GM12873 (cell line): Measurements from ENCODE around the gene RPTOR.

Source experiments
- TF ChIP-seq, protein P1 (sequence below): IDR thresholded peaks from 2 replicates; pipeline ENCODE4 v1.5.1; 2012; ENCODE audit warnings: low read depth, mild to moderate bottlenecking, moderate library complexity, low read length, control low read depth; ENCODE audit not compliant: insufficient read depth; ENCODE audit errors: missing control alignments

The RPTOR gene

DNA sequence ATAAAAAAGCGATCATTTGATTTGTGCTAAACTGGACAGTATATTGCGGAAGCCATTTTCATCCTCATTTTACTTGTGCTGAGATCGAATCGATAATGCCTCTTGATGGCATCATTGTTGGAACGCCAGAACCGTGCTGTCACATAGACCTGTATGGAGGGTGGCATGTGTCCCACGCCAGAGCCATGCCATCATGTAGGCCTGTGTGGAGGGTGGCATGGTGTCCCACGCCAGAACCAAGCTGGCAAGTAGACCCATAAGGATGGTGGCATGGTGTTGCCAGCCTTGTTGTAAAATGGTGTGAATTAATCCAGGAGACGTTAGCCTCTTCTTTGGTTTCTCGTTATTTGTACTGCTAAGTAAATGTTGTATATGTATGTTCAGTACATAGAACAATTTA lies 224.3 kb downstream of the RPTOR start:
- TF ChIP-seq, protein P1, sequence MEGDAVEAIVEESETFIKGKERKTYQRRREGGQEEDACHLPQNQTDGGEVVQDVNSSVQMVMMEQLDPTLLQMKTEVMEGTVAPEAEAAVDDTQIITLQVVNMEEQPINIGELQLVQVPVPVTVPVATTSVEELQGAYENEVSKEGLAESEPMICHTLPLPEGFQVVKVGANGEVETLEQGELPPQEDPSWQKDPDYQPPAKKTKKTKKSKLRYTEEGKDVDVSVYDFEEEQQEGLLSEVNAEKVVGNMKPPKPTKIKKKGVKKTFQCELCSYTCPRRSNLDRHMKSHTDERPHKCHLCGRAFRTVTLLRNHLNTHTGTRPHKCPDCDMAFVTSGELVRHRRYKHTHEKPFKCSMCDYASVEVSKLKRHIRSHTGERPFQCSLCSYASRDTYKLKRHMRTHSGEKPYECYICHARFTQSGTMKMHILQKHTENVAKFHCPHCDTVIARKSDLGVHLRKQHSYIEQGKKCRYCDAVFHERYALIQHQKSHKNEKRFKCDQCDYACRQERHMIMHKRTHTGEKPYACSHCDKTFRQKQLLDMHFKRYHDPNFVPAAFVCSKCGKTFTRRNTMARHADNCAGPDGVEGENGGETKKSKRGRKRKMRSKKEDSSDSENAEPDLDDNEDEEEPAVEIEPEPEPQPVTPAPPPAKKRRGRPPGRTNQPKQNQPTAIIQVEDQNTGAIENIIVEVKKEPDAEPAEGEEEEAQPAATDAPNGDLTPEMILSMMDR = no peak

DNA sequence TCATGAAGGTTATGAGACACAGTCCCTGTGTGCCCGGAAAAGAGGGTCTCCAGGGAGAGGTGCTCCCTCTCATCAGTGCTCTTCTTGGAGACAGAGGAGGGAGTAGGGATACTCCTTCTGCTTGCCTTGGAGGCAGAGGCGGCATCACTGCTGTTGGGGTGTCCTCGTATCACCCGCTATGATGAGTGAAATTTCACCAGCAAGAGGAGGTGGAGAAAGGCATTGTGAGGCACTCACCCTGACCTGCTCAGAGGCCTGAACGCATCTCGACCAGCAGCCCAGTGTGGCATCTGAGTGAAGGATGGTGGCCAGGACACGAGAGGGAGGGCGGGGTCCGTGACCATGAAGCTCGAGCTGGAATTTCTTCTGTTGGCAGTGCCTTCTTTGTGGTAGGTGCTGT lies 224.9 kb downstream of the RPTOR start:
- TF ChIP-seq, protein P1 = no peak

DNA sequence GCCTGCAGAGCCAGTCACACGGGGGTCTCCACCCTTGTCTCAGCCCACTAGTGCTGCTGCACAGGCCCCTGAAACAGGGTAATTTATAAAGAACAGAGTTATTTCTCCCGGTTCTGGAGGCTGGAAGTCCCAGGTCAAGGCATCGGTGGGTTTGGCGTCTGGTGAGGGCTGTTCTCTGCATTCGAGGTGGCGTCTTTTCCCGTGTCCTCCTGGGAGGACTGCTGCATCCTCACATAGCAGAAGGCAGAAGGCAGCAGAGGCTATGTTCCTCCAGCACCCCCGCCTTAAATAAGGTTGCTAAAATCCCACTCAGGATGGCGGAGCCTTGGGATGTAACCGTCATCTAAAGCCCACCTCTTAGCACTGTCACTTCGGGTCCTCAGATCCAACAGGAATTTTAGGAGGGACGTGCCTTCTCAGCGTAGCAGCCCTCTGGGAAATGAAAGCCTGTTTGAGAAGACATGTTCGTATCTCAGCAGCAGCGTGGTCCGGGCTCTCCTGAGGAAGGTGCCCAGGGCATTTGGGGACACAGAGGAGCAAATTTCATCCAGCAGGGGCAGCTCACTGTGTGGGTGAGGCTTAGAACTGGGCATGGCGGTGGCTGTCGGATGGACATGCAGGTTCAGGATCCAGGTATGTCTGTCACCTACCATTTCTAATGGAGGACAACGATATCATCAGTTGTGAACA lies 225.4 kb downstream of the RPTOR start:
- TF ChIP-seq, protein P1 = no peak

DNA sequence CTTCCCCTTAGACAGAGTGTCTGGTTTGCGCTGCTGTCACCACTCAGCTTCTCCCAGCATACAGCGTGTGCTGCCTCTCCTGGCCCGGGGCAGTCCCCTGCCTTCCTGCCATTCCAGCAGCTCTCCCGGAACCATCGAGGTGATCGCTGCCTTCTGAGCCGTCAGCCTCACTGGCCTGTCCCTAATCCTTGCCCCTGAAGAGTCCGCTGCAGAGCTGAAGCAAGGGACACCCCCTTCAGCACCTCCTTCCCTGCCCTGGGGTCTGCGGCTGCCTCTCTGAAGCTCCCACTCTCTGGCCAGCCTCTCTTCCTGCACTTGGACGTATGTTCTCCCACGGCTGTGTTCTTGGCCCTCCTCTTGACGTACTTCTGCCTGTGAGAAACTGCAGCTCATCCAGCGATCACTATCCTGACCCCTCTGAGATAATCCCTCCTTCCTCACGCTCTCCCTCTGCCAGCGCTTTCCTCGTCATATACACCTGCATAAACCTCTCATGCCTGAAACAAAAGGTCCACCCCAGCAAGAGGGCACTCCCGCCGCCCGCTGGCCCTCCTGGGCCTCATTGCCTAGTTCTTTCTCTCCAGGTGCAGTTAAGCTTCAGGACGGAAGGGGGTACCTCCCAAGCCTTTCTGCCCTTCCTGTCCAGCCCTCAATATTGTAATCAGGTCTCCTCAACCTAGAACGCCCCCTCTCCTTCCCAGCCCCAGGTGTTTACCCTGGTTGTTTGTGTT lies 226.4 kb downstream of the RPTOR start:
- TF ChIP-seq, protein P1 = no peak

DNA sequence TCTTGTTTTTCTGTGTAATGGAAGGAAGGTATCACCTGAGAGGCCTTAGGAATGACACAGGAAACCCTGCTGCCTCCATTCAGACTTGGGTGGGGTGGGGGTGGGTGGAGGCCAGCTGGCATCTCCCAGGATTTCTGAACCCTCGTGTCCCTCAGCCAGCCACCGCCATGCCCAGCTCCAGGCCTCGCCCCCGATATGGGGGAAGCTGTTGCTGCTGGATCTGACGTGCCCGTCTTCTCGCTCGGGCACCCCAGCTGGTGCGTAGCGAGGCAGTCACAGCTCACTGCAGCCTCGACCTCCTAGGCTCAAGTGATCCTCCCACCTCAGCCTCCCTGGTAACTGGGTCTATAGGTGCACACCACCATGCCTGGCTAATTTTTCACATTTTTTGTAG lies 227.0 kb downstream of the RPTOR start:
- TF ChIP-seq, protein P1 = no peak

DNA sequence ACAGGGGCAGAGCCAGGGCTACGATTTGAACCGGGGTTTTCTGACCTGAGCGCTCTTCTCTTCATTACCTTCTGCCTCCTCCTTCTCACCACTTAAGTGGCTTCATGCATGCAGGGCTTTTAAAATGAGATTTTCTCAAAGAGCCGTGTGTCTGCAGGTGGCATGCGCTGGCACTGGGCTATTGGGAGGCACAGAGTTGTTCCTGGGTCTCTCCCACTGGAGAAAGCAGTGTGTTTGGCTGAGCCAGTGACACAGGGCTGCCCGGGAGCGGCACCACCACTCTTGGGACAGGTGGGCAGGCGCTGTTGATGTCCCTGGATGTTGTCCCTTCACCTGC lies 228.2 kb downstream of the RPTOR start:
- TF ChIP-seq, protein P1 = no peak

DNA sequence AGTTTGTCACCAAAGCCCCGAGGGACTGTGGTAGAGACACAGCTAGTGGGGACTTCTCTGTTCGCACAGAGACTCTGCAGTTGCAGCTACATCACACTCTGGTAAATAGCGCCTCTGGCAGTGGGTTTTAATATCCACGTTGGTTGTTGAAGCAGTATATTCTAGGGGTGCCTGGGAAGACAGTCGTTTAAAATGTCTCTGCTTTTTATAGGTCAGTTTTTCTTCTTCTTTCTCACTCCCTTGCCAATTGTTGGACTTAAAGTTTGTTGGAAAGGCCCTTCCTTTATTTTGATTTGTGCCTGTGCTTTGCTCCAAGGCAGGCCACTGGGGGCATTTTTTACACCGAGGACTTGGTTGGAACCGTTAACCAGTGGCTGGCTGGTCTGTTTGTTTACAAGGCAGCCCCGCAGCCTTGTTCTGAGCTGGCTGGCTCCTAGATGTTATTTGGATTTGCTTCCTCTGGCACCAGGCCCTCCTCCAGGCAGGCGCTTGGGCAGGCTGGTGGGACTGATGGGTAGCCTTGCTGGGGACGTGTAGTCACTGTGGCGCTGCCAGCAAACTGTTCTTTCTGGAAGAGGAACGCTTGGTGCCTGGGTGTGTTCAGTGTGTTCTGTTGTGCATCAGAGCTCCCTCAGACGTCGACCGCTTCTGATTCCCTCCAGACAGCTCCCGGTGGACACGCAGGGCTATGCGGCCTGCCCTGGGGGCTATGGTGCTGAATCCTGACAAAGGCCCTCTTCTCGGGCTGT lies 228.8 kb downstream of the RPTOR start:
- TF ChIP-seq, protein P1 = peak; percentile 10
